ENCODE measurements around the gene MASP2.

DNA sequence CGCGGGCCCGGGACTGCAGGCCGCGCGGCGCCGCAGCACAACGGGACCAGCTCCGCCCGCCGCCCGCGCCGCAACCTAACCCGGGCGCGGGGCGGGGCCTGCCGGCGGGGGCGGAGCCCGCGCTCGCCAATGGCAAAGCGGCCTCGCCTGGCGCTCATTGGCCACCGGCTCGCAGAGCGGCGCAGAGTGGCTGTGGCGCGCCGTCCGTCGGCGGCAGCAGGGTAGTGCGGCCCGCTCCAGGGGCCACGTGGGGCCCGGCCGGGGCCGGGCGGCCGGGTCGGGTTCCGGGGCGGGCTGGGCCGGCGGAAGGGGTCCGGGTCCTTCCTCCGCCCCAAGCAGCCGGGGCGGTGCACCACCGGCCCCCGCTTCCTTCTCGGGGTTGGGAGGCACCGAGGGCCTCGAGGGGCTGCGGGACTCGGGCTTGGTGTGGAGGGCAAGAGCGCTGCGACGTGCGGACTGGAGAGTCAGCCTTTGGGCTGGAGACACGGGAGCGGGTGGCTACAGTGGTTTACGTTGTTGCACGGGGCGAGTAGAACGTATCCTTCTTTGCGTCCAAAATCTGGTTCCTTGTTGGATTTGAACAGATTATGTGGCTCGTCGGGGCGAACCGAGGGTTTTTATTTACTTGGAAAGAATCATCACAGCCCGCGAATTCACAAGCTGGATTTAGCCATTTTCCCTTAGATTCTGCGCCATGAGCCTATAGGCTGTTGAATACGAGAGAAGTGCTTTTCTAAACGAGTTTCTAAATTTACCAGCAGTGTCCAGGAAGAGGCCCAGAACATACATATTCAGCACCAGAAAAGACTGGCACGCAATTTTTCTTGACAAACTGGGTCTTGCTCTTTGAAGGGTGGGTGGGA is 13.2 kb upstream of the MASP2 start, which contains the start of gene SRM:
- TF ChIP-seq MYC (IDR thresholded peaks at IDR 0.05; ENCODE audit: borderline replicate concordance, low read length) (peak; percentile 75; the same call in 1 of the 2 replicates), FOSB (CRISPR knock-in tag; IDR thresholded peaks at IDR 0.05) (no peak), POLR2A (IDR thresholded peaks at IDR 0.05; ENCODE audit: low read length) (peak; percentile 82), EP300 (IDR thresholded peaks at IDR 0.05) (no peak), JUNB (IDR thresholded peaks at IDR 0.05) (no peak), HDAC2 (IDR thresholded peaks at IDR 0.05) (no peak)
- TF ChIP-seq, protein P1, sequence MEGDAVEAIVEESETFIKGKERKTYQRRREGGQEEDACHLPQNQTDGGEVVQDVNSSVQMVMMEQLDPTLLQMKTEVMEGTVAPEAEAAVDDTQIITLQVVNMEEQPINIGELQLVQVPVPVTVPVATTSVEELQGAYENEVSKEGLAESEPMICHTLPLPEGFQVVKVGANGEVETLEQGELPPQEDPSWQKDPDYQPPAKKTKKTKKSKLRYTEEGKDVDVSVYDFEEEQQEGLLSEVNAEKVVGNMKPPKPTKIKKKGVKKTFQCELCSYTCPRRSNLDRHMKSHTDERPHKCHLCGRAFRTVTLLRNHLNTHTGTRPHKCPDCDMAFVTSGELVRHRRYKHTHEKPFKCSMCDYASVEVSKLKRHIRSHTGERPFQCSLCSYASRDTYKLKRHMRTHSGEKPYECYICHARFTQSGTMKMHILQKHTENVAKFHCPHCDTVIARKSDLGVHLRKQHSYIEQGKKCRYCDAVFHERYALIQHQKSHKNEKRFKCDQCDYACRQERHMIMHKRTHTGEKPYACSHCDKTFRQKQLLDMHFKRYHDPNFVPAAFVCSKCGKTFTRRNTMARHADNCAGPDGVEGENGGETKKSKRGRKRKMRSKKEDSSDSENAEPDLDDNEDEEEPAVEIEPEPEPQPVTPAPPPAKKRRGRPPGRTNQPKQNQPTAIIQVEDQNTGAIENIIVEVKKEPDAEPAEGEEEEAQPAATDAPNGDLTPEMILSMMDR (IDR thresholded peaks at IDR 0.05), result no peak
- TF ChIP-seq, protein P2, sequence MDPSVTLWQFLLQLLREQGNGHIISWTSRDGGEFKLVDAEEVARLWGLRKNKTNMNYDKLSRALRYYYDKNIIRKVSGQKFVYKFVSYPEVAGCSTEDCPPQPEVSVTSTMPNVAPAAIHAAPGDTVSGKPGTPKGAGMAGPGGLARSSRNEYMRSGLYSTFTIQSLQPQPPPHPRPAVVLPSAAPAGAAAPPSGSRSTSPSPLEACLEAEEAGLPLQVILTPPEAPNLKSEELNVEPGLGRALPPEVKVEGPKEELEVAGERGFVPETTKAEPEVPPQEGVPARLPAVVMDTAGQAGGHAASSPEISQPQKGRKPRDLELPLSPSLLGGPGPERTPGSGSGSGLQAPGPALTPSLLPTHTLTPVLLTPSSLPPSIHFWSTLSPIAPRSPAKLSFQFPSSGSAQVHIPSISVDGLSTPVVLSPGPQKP (IDR thresholded peaks at IDR 0.05; ENCODE audit: low read depth, low read length), result no peak
- TF ChIP-seq, protein P3, sequence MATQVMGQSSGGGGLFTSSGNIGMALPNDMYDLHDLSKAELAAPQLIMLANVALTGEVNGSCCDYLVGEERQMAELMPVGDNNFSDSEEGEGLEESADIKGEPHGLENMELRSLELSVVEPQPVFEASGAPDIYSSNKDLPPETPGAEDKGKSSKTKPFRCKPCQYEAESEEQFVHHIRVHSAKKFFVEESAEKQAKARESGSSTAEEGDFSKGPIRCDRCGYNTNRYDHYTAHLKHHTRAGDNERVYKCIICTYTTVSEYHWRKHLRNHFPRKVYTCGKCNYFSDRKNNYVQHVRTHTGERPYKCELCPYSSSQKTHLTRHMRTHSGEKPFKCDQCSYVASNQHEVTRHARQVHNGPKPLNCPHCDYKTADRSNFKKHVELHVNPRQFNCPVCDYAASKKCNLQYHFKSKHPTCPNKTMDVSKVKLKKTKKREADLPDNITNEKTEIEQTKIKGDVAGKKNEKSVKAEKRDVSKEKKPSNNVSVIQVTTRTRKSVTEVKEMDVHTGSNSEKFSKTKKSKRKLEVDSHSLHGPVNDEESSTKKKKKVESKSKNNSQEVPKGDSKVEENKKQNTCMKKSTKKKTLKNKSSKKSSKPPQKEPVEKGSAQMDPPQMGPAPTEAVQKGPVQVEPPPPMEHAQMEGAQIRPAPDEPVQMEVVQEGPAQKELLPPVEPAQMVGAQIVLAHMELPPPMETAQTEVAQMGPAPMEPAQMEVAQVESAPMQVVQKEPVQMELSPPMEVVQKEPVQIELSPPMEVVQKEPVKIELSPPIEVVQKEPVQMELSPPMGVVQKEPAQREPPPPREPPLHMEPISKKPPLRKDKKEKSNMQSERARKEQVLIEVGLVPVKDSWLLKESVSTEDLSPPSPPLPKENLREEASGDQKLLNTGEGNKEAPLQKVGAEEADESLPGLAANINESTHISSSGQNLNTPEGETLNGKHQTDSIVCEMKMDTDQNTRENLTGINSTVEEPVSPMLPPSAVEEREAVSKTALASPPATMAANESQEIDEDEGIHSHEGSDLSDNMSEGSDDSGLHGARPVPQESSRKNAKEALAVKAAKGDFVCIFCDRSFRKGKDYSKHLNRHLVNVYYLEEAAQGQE (IDR thresholded peaks at IDR 0.05), result no peak
- TF ChIP-seq, protein P4, sequence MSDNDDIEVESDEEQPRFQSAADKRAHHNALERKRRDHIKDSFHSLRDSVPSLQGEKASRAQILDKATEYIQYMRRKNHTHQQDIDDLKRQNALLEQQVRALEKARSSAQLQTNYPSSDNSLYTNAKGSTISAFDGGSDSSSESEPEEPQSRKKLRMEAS (IDR thresholded peaks at IDR 0.05), result peak; percentile 79

All from A549 (cell line).